Measurements from ENCODE around the gene DPP10. TPM values are rescaled to one million over a fixed set of nuclear protein-coding genes. Genes with fewer than 3 reads are reported as not detected.

Gene DPP10
- total and polyA plus RNA-seq, 4 donors: 30.6 to 83.0 (median 48.0) TPM

- no peaks in the 10 kb centered on the region for H3K36me3 ChIP-seq (ENCODE audit: control insufficient read depth, insufficient read depth, low read length)
- no peaks in the 10 kb centered on the region for H3K9me3 ChIP-seq (ENCODE audit: control insufficient read depth, insufficient read depth, low read length)
- peak in 1 of 6 donors; percentile 13 for DNase-seq (ENCODE audit: low read depth in 4 of 6, low spot score in 6 of 6)
- 54% methylated on average over 2 of the region's 3 CpGs for WGBS (ENCODE audit: insufficient coverage)
- no peak overlapping the region for H3K27ac ChIP-seq (ENCODE audit: low read depth, low read length)
- H3K27me3 ChIP-seq (ENCODE audit: control insufficient read depth, insufficient read depth, low read length): no peaks in the 10 kb centered on the region
- no peak overlapping the region for H3K4me3 ChIP-seq (ENCODE audit: low read depth, low read length)
- no peaks in the 10 kb centered on the region for H3K4me1 ChIP-seq (ENCODE audit: control insufficient read depth, insufficient read depth, low read length)
Measured at GRCh38 chr2:115842306-115842705, 1399.9 kb downstream of the DPP10 start.

GRCh38 chr2:115848192-115848591 is 1405.8 kb downstream of the DPP10 start:
- H3K36me3 ChIP-seq (ENCODE audit: control insufficient read depth, insufficient read depth, low read length): no peaks in the 10 kb centered on the region
- H3K27ac ChIP-seq (ENCODE audit: low read depth, low read length): no peak overlapping the region
- H3K9me3 ChIP-seq (ENCODE audit: control insufficient read depth, insufficient read depth, low read length): no peaks in the 10 kb centered on the region
- WGBS (ENCODE audit: insufficient coverage): 93% methylated on average over 11 of the region's 14 CpGs
- H3K4me1 ChIP-seq (ENCODE audit: control insufficient read depth, insufficient read depth, low read length): no peaks in the 10 kb centered on the region
- no peak overlapping the region for H3K4me3 ChIP-seq (ENCODE audit: low read depth, low read length)
- DNase-seq (ENCODE audit: low read depth in 4 of 6, low spot score in 6 of 6): no peak
- no peaks in the 10 kb centered on the region for H3K27me3 ChIP-seq (ENCODE audit: control insufficient read depth, insufficient read depth, low read length)

- Histone ChIP-seq H3K4me1 (ENCODE audit: control insufficient read depth, insufficient read depth, low read length) (no peaks in the 10 kb centered on the region), H3K27me3 (ENCODE audit: control insufficient read depth, insufficient read depth, low read length) (no peaks in the 10 kb centered on the region), H3K27ac (ENCODE audit: low read depth, low read length) (no peak overlapping the region), H3K9me3 (ENCODE audit: control insufficient read depth, insufficient read depth, low read length) (no peaks in the 10 kb centered on the region), H3K36me3 (ENCODE audit: control insufficient read depth, insufficient read depth, low read length) (no peaks in the 10 kb centered on the region), H3K4me3 (ENCODE audit: low read depth, low read length) (no peak overlapping the region)
- no peak for DNase-seq (ENCODE audit: low read depth in 4 of 6, low spot score in 6 of 6)
Measured at GRCh38 chr2:115867024-115867423, 1424.6 kb downstream of the DPP10 start.

- Histone ChIP-seq H3K36me3 (ENCODE audit: control insufficient read depth, insufficient read depth, low read length) (no peaks in the 10 kb centered on the region), H3K4me1 (ENCODE audit: control insufficient read depth, insufficient read depth, low read length) (no peaks in the 10 kb centered on the region), H3K27me3 (ENCODE audit: control insufficient read depth, insufficient read depth, low read length) (no peaks in the 10 kb centered on the region), H3K4me3 (ENCODE audit: low read depth, low read length) (no peak overlapping the region), H3K27ac (ENCODE audit: low read depth, low read length) (no peak overlapping the region), H3K9me3 (ENCODE audit: control insufficient read depth, insufficient read depth, low read length) (no peaks in the 10 kb centered on the region)
- WGBS (ENCODE audit: insufficient coverage): 88% methylated on average over 2 of the region's 3 CpGs
- no peak for DNase-seq (ENCODE audit: low read depth in 4 of 6, low spot score in 6 of 6)
Measured at GRCh38 chr2:115874427-115874826, 1432.0 kb downstream of the DPP10 start.

GRCh38 chr2:115880558-115880957 is 1438.1 kb downstream of the DPP10 start:
- Histone ChIP-seq H3K36me3 (ENCODE audit: control insufficient read depth, insufficient read depth, low read length) (no peaks in the 10 kb centered on the region), H3K4me3 (ENCODE audit: low read depth, low read length) (no peak overlapping the region), H3K4me1 (ENCODE audit: control insufficient read depth, insufficient read depth, low read length) (no peaks in the 10 kb centered on the region), H3K9me3 (ENCODE audit: control insufficient read depth, insufficient read depth, low read length) (no peaks in the 10 kb centered on the region), H3K27ac (ENCODE audit: low read depth, low read length) (no peak overlapping the region), H3K27me3 (ENCODE audit: control insufficient read depth, insufficient read depth, low read length) (no peaks in the 10 kb centered on the region)
- DNase-seq (ENCODE audit: low read depth in 4 of 6, low spot score in 6 of 6): no peak
- WGBS (ENCODE audit: insufficient coverage): no CpG with 5 or more reads among the region's 1 CpG

GRCh38 chr2:115887209-115887776 is 1444.9 kb downstream of the DPP10 start:
- Histone ChIP-seq H3K27me3 (ENCODE audit: control insufficient read depth, insufficient read depth, low read length) (no peaks in the 10 kb centered on the region), H3K4me3 (ENCODE audit: low read depth, low read length) (no peak overlapping the region), H3K9me3 (ENCODE audit: control insufficient read depth, insufficient read depth, low read length) (no peaks in the 10 kb centered on the region), H3K4me1 (ENCODE audit: control insufficient read depth, insufficient read depth, low read length) (no peaks in the 10 kb centered on the region), H3K36me3 (ENCODE audit: control insufficient read depth, insufficient read depth, low read length) (no peaks in the 10 kb centered on the region), H3K27ac (ENCODE audit: low read depth, low read length) (no peak overlapping the region)
- no CpG with 5 or more reads among the region's 1 CpG for WGBS (ENCODE audit: insufficient coverage)
- DNase-seq (ENCODE audit: low read depth in 4 of 6, low spot score in 6 of 6): no peak

Small RNAs within 50 kb of the gene (small RNA-seq; reads per million reads assigned to genes)
- 0.37 reads per million, percentile 41 among the genes with 10 or more reads in this experiment for gene RNU2-41P (ENCODE audit: low replicate concordance)
